WTC11 (cell line): ENCODE results near the gene STPG3. TPM values are rescaled to one million over a fixed set of nuclear protein-coding genes. Genes with fewer than 3 reads are reported as not detected.
A peak's percentile ranks its signal among the peaks of the same experiment; 100 is the strongest.

Experiments used
- ATAC-seq: fragments of 200-7000 bp; cut with Tn5 transposase; 2 replicates; pipeline ENCODE4 v1.10.0; 2021; ENCODE audit warnings: mild to moderate bottlenecking, moderate library complexity
- CTCF ChIA-PET: fragments of 300-600 bp; sonication (Branson Sonifier 250); formaldehyde crosslinking; loops from one replicate; lab custom pipeline; 2021; ENCODE audit warnings: antibody characterized with exemption; lab: Charles Lee
- POLR2A ChIA-PET: fragments of 350-600 bp; sonication (Branson Sonifier 250); formaldehyde crosslinking; loops from one replicate; lab custom pipeline; 2021; ENCODE audit warnings: antibody characterized with exemption; lab: Charles Lee
- DNase-seq: peaks from one replicate; pipeline ENCODE4 v3.0.0; 2021; ENCODE audit warnings: low spot score
- H3K27ac Mint-ChIP-seq: 2 replicates; pipeline ENCODE4 v1.8.0; 2021; ENCODE audit warnings: mixed read lengths
- H3K27me3 Mint-ChIP-seq: 2 replicates; pipeline ENCODE4 v1.8.0; 2021; ENCODE audit warnings: low read depth, mild to moderate bottlenecking, moderate library complexity, mixed read lengths
- H3K36me3 Mint-ChIP-seq: 2 replicates; pipeline ENCODE4 v1.8.0; 2021; ENCODE audit warnings: mixed read lengths
- H3K4me1 Mint-ChIP-seq: 2 replicates; pipeline ENCODE4 v1.8.0; 2022; ENCODE audit warnings: mixed read lengths
- H3K4me3 Mint-ChIP-seq: 2 replicates; pipeline ENCODE4 v1.8.0; 2021; ENCODE audit warnings: mild to moderate bottlenecking, moderate library complexity, mixed read lengths
- H3K9me3 Mint-ChIP-seq: 2 replicates; pipeline ENCODE4 v1.8.0; 2021; ENCODE audit warnings: mixed read lengths
- ATF2 ChIP-seq: sonication (generic); formaldehyde crosslinking; IDR thresholded peaks from 2 replicates; pipeline ENCODE4 v1.8.1; 2022; ENCODE audit warnings: low read depth, missing genetic modification reagents, borderline replicate concordance
- ATF6 ChIP-seq: sonication (generic); formaldehyde crosslinking; IDR thresholded peaks from 2 replicates; pipeline ENCODE4 v1.8.1; 2023; ENCODE audit warnings: mild to moderate bottlenecking, missing genetic modification reagents
- CBFB ChIP-seq: sonication (generic); formaldehyde crosslinking; IDR thresholded peaks from 2 replicates; pipeline ENCODE4 v1.8.1; 2022; ENCODE audit warnings: mild to moderate bottlenecking, low read depth, missing genetic modification reagents
- ESRRA ChIP-seq: sonication (generic); formaldehyde crosslinking; IDR thresholded peaks from 2 replicates; pipeline ENCODE4 v1.8.1; 2022; ENCODE audit warnings: mild to moderate bottlenecking, missing genetic modification reagents, borderline replicate concordance
- FOXJ3 ChIP-seq: sonication (generic); formaldehyde crosslinking; IDR thresholded peaks from 2 replicates; pipeline ENCODE4 v1.9.0; 2021; ENCODE audit warnings: missing genetic modification reagents, mild to moderate bottlenecking, borderline replicate concordance
- KAT7 ChIP-seq: sonication (generic); formaldehyde crosslinking; IDR thresholded peaks from 2 replicates; pipeline ENCODE4 v1.8.1; 2023; ENCODE audit warnings: missing genetic modification reagents, mild to moderate bottlenecking, borderline replicate concordance
- MXD4 ChIP-seq: fragments of 250-450 bp; sonication (Bioruptor Pico); IDR thresholded peaks from 2 replicates; pipeline ENCODE4 v1.8.0; 2021; ENCODE audit warnings: mild to moderate bottlenecking, moderate library complexity, borderline replicate concordance
- NFATC4 ChIP-seq: fragments of 250-450 bp; sonication (Bioruptor Pico); IDR thresholded peaks from 2 replicates; pipeline ENCODE4 v1.9.0; 2021; ENCODE audit warnings: mild to moderate bottlenecking
- OVOL2 ChIP-seq: fragments of 250-450 bp; sonication (Bioruptor Pico); IDR thresholded peaks from 2 replicates; pipeline ENCODE4 v1.9.0; 2021; ENCODE audit warnings: mild to moderate bottlenecking, borderline replicate concordance
- PRDM15 ChIP-seq: sonication (generic); formaldehyde crosslinking; IDR thresholded peaks from 2 replicates; pipeline ENCODE4 v1.8.0; 2022; ENCODE audit warnings: missing genetic modification reagents
- SMAD4 ChIP-seq: sonication (generic); formaldehyde crosslinking; IDR thresholded peaks from 2 replicates; pipeline ENCODE4 v1.8.0; 2022; ENCODE audit warnings: mild to moderate bottlenecking, missing genetic modification reagents
- TCF7 ChIP-seq: sonication (generic); formaldehyde crosslinking; IDR thresholded peaks from 2 replicates; pipeline ENCODE4 v1.8.0; 2022; ENCODE audit warnings: mild to moderate bottlenecking, low read depth, missing genetic modification reagents, moderate library complexity
- TEAD4 ChIP-seq: sonication (generic); formaldehyde crosslinking; IDR thresholded peaks from 2 replicates; pipeline ENCODE4 v1.8.0; 2022; ENCODE audit warnings: mild to moderate bottlenecking, missing genetic modification reagents
- USF2 ChIP-seq: sonication (generic); formaldehyde crosslinking; IDR thresholded peaks from 2 replicates; pipeline ENCODE4 v1.8.1; 2023; ENCODE audit warnings: mild to moderate bottlenecking, missing genetic modification reagents, moderate library complexity
- ZBTB21 ChIP-seq: sonication (generic); formaldehyde crosslinking; IDR thresholded peaks from 2 replicates; pipeline ENCODE4 v1.8.1; 2023; ENCODE audit warnings: mild to moderate bottlenecking, missing genetic modification reagents, borderline replicate concordance
- ZNF121 ChIP-seq: sonication (generic); formaldehyde crosslinking; IDR thresholded peaks from 2 replicates; pipeline ENCODE4 v1.8.0; 2023; ENCODE audit warnings: missing genetic modification reagents
- ZNF416 ChIP-seq: fragments of 250-450 bp; sonication (Bioruptor Pico); IDR thresholded peaks from 2 replicates; pipeline ENCODE4 v1.9.0; 2021; ENCODE audit warnings: mild to moderate bottlenecking, inconsistent platforms
- ZNF512 ChIP-seq: sonication (generic); formaldehyde crosslinking; IDR thresholded peaks from 2 replicates; pipeline ENCODE4 v1.8.1; 2022; ENCODE audit warnings: missing genetic modification reagents, borderline replicate concordance
- ZNF532 ChIP-seq: fragments of 250-450 bp; sonication (Bioruptor Pico); IDR thresholded peaks from 2 replicates; pipeline ENCODE4 v1.9.0; 2021; ENCODE audit warnings: mild to moderate bottlenecking, borderline replicate concordance
- ZNF671 ChIP-seq: fragments of 250-450 bp; sonication (Bioruptor Pico); IDR thresholded peaks from 2 replicates; pipeline ENCODE4 v1.8.0; 2021; ENCODE audit warnings: mild to moderate bottlenecking
- total RNA-seq: library from RNA; stranded (reverse); gene quantifications from 3 replicates; pipeline ENCODE4 v1.2.3, GENCODE V29; 2021

STPG3 gene
- total RNA-seq, 1 experiment from 2014 or later = 0.26 TPM

- H3K4me1 Mint-ChIP-seq = peaks cover 34% of the 10 kb centered on the region
- H3K27ac Mint-ChIP-seq = peak overlapping the region; percentile 22; the same call in 1 of the 2 replicates
- no peak for ATAC-seq
- no peak overlapping the region for H3K4me3 Mint-ChIP-seq
- ChIA-PET CTCF (interaction anchor here (0.6 to 2.1 kb wide), 11 partner anchors 9 to 378 kb away, joined by 3 to 13 read pairs (median 4); partner anchors contain the start of genes EXD3, NOXA1, NRARP and RNF224), POLR2A (no interaction called here)
- no peak for TF ChIP-seq ATF6
- no peak for TF ChIP-seq KAT7
- TF ChIP-seq NFATC4 (CRISPR knock-in tag) = no peak
- TF ChIP-seq FOXJ3 (CRISPR knock-in tag) = no peak
- TF ChIP-seq ATF2 (CRISPR knock-in tag) = no peak
- no peak for TF ChIP-seq CBFB (CRISPR knock-in tag)
- TF ChIP-seq TCF7 (CRISPR knock-in tag) = no peak
- TF ChIP-seq TEAD4 (CRISPR knock-in tag) = no peak
- no peak for TF ChIP-seq PRDM15 (CRISPR knock-in tag)
- no peak for TF ChIP-seq ZNF121 (CRISPR knock-in tag)
- no peak for TF ChIP-seq ZBTB21 (CRISPR knock-in tag)
- no peak for TF ChIP-seq ZNF416 (CRISPR knock-in tag)
- TF ChIP-seq ESRRA = no peak
- no peak for TF ChIP-seq SMAD4 (CRISPR knock-in tag)
- DNase-seq = no peak
- peaks cover 2% of the 10 kb centered on the region; the same call in 1 of the 2 replicates for H3K36me3 Mint-ChIP-seq
- peaks cover 29% of the 10 kb centered on the region for H3K27me3 Mint-ChIP-seq
- peaks cover 4% of the 10 kb centered on the region for H3K9me3 Mint-ChIP-seq
Measured at GRCh38 chr9:137293482-137294090, 42.5 kb downstream of the STPG3 start.

- H3K4me1 Mint-ChIP-seq = peaks cover 40% of the 10 kb centered on the region
- peaks cover 4% of the 10 kb centered on the region for H3K9me3 Mint-ChIP-seq
- TF ChIP-seq ZNF671 (CRISPR knock-in tag) = 0 out of 2 replicates have a peak, but pooled peaks have one; percentile 46
- TF ChIP-seq OVOL2 (CRISPR knock-in tag) = no peak
- 0 out of 2 replicates have a peak, but pooled peaks have one; percentile 14 for TF ChIP-seq ZNF532 (CRISPR knock-in tag)
- peak; percentile 24; the same call in 1 of the 2 replicates for TF ChIP-seq MXD4
- peak; percentile 87 for TF ChIP-seq USF2
- no peak for TF ChIP-seq ZNF512 (CRISPR knock-in tag)
Measured at GRCh38 chr9:137294091-137294680, 43.1 kb downstream of the STPG3 start.

More at GRCh38 chr9:137294091-137294680, 43.1 kb downstream of the STPG3 start:
- Mint-ChIP-seq H3K36me3 (peaks cover 2% of the 10 kb centered on the region; the same call in 1 of the 2 replicates), H3K27me3 (peaks cover 32% of the 10 kb centered on the region), H3K27ac (no peak overlapping the region), H3K4me3 (peak overlapping the region; percentile 56)
- peak; percentile 52 for DNase-seq
- ChIA-PET CTCF (interaction anchor here (0.6 to 2.1 kb wide), 7 partner anchors 9 to 377 kb away, joined by 3 to 13 read pairs (median 6); partner anchors contain the start of genes EXD3, NOXA1, NRARP and TOR4A), POLR2A (interaction anchor here (0.7 kb wide), 1 partner anchor 43 kb away, joined by 3 read pairs; no protein-coding TSS in a partner anchor)
- peak; percentile 38 for ATAC-seq
